Neural cell (in vitro differentiated cells): ENCODE data around the gene GOLGA6C. TPM values are rescaled to one million over a fixed set of nuclear protein-coding genes. Genes with fewer than 3 reads are reported as not detected.

ENCODE experiments used
- H2AFZ ChIP-seq: fragments of 200-600, 300-800 bp; sonication (generic), shearing (Covaris generic); 2 replicates; pipeline ENCODE4 v1.6.0; 2014; ENCODE audit warnings: low read depth, mild to moderate bottlenecking, antibody characterized with exemption, low read length, moderate library complexity
- H3F3A ChIP-seq: fragments of 200-600 bp; shearing (Covaris generic); 2 replicates; pipeline ENCODE4 v1.6.1; 2016; ENCODE audit warnings: mild to moderate bottlenecking, moderate library complexity, mixed read lengths, antibody characterized with exemption, low read length; ENCODE audit not compliant: insufficient read depth, poor library complexity, severe bottlenecking
- H3K27ac ChIP-seq: fragments of 200-600, 300-800 bp; sonication (generic), shearing (Covaris generic); 2 replicates; pipeline ENCODE4 v1.5.1; 2014; ENCODE audit warnings: mild to moderate bottlenecking, low read length, moderate library complexity
- H3K27me3 ChIP-seq: fragments of 300-800, 200-600 bp; sonication (generic), shearing (Covaris generic); 2 replicates; pipeline ENCODE4 v1.6.0; 2014; ENCODE audit warnings: mild to moderate bottlenecking, low read depth, low read length, moderate library complexity; ENCODE audit not compliant: insufficient read depth
- H3K36me3 ChIP-seq: fragments of 300-800, 200-600 bp; sonication (generic), shearing (Covaris generic); 2 replicates; pipeline ENCODE4 v1.5.1; 2014; ENCODE audit warnings: mild to moderate bottlenecking, antibody characterized with exemption, low read length, moderate library complexity; ENCODE audit not compliant: insufficient read depth
- H3K4me2 ChIP-seq: fragments of 300-800, 200-600 bp; sonication (generic), shearing (Covaris generic); 2 replicates; pipeline ENCODE4 v1.6.0; 2014; ENCODE audit warnings: mild to moderate bottlenecking, low read length
- H3K4me3 ChIP-seq: fragments of 300-800, 200-600 bp; sonication (generic), shearing (Covaris generic); 2 replicates; pipeline ENCODE4 v1.5.1; 2014; ENCODE audit warnings: mild to moderate bottlenecking, low read length, moderate library complexity
- H3K79me2 ChIP-seq: fragments of 200-600 bp; shearing (Covaris generic); replicated peaks from 2 replicates; pipeline ENCODE4 v1.6.0; 2014; ENCODE audit warnings: mild to moderate bottlenecking, low read length, moderate library complexity; ENCODE audit not compliant: insufficient read depth
- H3K9ac ChIP-seq: fragments of 300-800, 200-600 bp; sonication (generic), shearing (Covaris generic); 2 replicates; pipeline ENCODE4 v1.6.1; 2016; ENCODE audit warnings: mild to moderate bottlenecking, low read length, mixed read lengths
- H3K9me2 ChIP-seq: fragments of 200-600 bp; shearing (Covaris generic); 2 replicates; pipeline ENCODE4 v1.6.1; 2016; ENCODE audit warnings: mild to moderate bottlenecking, low read length, mixed read lengths; ENCODE audit not compliant: insufficient read depth
- H3K9me3 ChIP-seq: fragments of 200-600, 300-800 bp; sonication (generic), shearing (Covaris generic); 2 replicates; pipeline ENCODE4 v1.6.1; 2016; ENCODE audit warnings: mild to moderate bottlenecking, mixed run types, low read length, moderate library complexity, mixed read lengths
- H4K20me1 ChIP-seq: fragments of 200-600 bp; shearing (Covaris generic); 2 replicates; pipeline ENCODE4 v1.6.1; 2016; ENCODE audit warnings: mild to moderate bottlenecking, mixed run types; ENCODE audit not compliant: insufficient read depth
- EP300 ChIP-seq: fragments of 450-650 bp; conservative IDR thresholded peaks from 2 replicates; pipeline ENCODE4 v1.6.1; 2014; ENCODE audit warnings: antibody characterized with exemption, mild to moderate bottlenecking, moderate library complexity; ENCODE audit not compliant: poor library complexity, severe bottlenecking
- EZH2 ChIP-seq: fragments of 200-600, 300-800 bp; shearing (Covaris generic), sonication (generic); IDR thresholded peaks from 2 replicates; pipeline ENCODE4 v1.6.1; 2014; ENCODE audit warnings: antibody characterized with exemption, low read length, borderline replicate concordance, mild to moderate bottlenecking; ENCODE audit not compliant: insufficient read depth, poor library complexity, severe bottlenecking
- MXI1 ChIP-seq: fragments of 450-650 bp; conservative IDR thresholded peaks from 2 replicates; pipeline ENCODE4 v1.6.1; 2014; ENCODE audit warnings: antibody characterized with exemption, mild to moderate bottlenecking; ENCODE audit not compliant: poor library complexity, severe bottlenecking
- POLR2AphosphoS5 ChIP-seq: IDR thresholded peaks from 2 replicates; pipeline ENCODE4 v1.6.1; 2012
- RAD21 ChIP-seq: fragments of 450-650 bp; conservative IDR thresholded peaks from 2 replicates; pipeline ENCODE4 v1.6.1; 2014; ENCODE audit warnings: antibody characterized with exemption, mild to moderate bottlenecking, moderate library complexity
- SMC3 ChIP-seq: fragments of 450-650 bp; conservative IDR thresholded peaks from 2 replicates; pipeline ENCODE4 v1.6.1; 2014; ENCODE audit warnings: antibody characterized with exemption, mild to moderate bottlenecking, moderate library complexity; ENCODE audit not compliant: poor library complexity
- TAF1 ChIP-seq: IDR thresholded peaks from 2 replicates; pipeline ENCODE4 v1.6.1; 2012; ENCODE audit warnings: low read depth
- polyA plus RNA-seq: library from polyadenylated mRNA; depleted of rRNA; stranded (reverse); fragments of >200 nt; gene quantifications from 2 replicates; pipeline ENCODE4 v1.2.3, GENCODE V29; 2014
- TF ChIP-seq, protein P1 (sequence below): fragments of 450-650 bp; IDR thresholded peaks from 2 replicates; pipeline ENCODE4 v1.5.1; 2014; ENCODE audit warnings: antibody characterized with exemption, mild to moderate bottlenecking, moderate library complexity; ENCODE audit not compliant: poor library complexity, severe bottlenecking
- TF ChIP-seq, protein P2 (sequence below): IDR thresholded peaks from 2 replicates; pipeline ENCODE4 v1.6.1; 2012; ENCODE audit warnings: borderline replicate concordance

The GOLGA6C gene
- polyA plus RNA-seq, 1 donor from 2014 or later: not detected

DNA sequence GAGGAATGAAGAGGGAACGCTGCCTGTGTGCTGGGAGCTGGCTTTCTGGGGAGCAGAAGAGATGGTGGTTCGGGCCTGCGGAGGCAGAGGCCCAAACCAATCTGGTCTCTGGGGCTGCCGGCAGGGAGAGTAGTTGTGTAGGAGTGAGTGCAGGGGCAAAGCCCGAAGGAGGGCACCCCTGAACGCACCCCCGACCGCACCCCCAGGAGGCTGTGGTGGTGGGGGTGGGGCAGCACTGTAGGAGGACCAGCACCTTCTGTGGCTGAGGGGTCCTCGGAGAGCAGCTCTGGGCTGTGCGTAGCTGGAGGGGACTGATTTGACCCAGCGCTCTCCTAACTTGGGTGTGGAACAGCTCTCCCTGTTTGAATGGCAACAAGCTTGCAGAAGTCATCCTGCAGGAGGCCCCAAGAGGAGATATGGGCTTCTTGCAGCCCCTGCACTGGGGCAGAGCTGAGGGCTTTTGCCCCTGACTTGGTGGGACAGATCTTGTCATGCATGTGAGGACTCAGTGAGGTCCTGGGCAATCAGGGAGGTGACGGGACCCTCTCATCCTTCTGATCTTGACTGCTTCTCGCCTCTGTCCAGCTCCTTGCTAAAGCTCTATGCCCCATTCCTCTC lies 30.4 kb upstream of the GOLGA6C start:
- no peaks in the 10 kb centered on the region for H3F3A ChIP-seq
- no peak overlapping the region for H2AFZ ChIP-seq
- H3K4me2 ChIP-seq: no peak overlapping the region
- no peaks in the 10 kb centered on the region for H3K9me2 ChIP-seq
- H3K27ac ChIP-seq: no peak overlapping the region
- H3K4me3 ChIP-seq: no peak overlapping the region
- TF ChIP-seq, protein P1, sequence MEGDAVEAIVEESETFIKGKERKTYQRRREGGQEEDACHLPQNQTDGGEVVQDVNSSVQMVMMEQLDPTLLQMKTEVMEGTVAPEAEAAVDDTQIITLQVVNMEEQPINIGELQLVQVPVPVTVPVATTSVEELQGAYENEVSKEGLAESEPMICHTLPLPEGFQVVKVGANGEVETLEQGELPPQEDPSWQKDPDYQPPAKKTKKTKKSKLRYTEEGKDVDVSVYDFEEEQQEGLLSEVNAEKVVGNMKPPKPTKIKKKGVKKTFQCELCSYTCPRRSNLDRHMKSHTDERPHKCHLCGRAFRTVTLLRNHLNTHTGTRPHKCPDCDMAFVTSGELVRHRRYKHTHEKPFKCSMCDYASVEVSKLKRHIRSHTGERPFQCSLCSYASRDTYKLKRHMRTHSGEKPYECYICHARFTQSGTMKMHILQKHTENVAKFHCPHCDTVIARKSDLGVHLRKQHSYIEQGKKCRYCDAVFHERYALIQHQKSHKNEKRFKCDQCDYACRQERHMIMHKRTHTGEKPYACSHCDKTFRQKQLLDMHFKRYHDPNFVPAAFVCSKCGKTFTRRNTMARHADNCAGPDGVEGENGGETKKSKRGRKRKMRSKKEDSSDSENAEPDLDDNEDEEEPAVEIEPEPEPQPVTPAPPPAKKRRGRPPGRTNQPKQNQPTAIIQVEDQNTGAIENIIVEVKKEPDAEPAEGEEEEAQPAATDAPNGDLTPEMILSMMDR: no peak
- TF ChIP-seq TAF1 (no peak), RAD21 (no peak), MXI1 (no peak), EZH2 (no peak), POLR2AphosphoS5 (no peak), EP300 (no peak), SMC3 (no peak)
- TF ChIP-seq, protein P2, sequence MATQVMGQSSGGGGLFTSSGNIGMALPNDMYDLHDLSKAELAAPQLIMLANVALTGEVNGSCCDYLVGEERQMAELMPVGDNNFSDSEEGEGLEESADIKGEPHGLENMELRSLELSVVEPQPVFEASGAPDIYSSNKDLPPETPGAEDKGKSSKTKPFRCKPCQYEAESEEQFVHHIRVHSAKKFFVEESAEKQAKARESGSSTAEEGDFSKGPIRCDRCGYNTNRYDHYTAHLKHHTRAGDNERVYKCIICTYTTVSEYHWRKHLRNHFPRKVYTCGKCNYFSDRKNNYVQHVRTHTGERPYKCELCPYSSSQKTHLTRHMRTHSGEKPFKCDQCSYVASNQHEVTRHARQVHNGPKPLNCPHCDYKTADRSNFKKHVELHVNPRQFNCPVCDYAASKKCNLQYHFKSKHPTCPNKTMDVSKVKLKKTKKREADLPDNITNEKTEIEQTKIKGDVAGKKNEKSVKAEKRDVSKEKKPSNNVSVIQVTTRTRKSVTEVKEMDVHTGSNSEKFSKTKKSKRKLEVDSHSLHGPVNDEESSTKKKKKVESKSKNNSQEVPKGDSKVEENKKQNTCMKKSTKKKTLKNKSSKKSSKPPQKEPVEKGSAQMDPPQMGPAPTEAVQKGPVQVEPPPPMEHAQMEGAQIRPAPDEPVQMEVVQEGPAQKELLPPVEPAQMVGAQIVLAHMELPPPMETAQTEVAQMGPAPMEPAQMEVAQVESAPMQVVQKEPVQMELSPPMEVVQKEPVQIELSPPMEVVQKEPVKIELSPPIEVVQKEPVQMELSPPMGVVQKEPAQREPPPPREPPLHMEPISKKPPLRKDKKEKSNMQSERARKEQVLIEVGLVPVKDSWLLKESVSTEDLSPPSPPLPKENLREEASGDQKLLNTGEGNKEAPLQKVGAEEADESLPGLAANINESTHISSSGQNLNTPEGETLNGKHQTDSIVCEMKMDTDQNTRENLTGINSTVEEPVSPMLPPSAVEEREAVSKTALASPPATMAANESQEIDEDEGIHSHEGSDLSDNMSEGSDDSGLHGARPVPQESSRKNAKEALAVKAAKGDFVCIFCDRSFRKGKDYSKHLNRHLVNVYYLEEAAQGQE: no peak
- no peaks in the 10 kb centered on the region for H3K27me3 ChIP-seq
- H4K20me1 ChIP-seq: no peaks in the 10 kb centered on the region
- no peaks in the 10 kb centered on the region for H3K79me2 ChIP-seq
- no peak overlapping the region for H3K9ac ChIP-seq
- H3K36me3 ChIP-seq: no peaks in the 10 kb centered on the region
- no peaks in the 10 kb centered on the region for H3K9me3 ChIP-seq

DNA sequence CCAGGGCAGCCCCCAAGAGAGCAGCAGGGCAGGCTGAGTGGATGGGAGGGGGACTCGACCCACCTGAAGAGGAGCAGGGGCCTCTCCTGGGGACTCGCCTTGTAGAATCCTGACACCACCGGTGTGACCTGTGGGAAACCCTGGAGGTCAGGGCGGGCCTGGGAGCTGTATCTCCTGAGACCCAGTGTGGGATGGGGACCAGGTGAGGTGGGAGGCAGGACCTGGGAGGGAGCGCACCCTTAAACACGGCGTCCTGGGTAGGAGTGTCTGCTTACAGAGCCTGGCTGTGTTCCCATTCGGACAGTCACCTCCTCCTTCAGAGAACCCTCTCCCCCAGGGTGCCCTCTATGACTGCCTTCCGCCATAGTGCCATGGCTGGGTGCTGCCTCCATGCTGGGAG lies 29.3 kb upstream of the GOLGA6C start:
- H3F3A ChIP-seq: no peaks in the 10 kb centered on the region
- H4K20me1 ChIP-seq: no peaks in the 10 kb centered on the region
- H3K36me3 ChIP-seq: no peaks in the 10 kb centered on the region
- no peaks in the 10 kb centered on the region for H3K27me3 ChIP-seq
- H3K9me3 ChIP-seq: no peaks in the 10 kb centered on the region
- TF ChIP-seq MXI1 (no peak), EZH2 (no peak), POLR2AphosphoS5 (no peak), EP300 (no peak)
- TF ChIP-seq, protein P2: no peak
- TF ChIP-seq, protein P1: no peak
- H3K9me2 ChIP-seq: no peaks in the 10 kb centered on the region
- H3K9ac ChIP-seq: no peak overlapping the region
- no peaks in the 10 kb centered on the region for H3K79me2 ChIP-seq
- H3K4me3 ChIP-seq: no peak overlapping the region
- H3K4me2 ChIP-seq: no peak overlapping the region
- no peak overlapping the region for H3K27ac ChIP-seq
- no peak overlapping the region for H2AFZ ChIP-seq
